DND-41 (cell line): ENCODE measurements around the gene BAHCC1.

Experiments
- ATAC-seq: fragments of 200-7000 bp; cut with Tn5 transposase; 3 replicates; pipeline ENCODE4 v1.9.1; 2021; ENCODE audit warnings: low read depth; ENCODE audit not compliant: insufficient read depth
- DNase-seq: peaks from one replicate; pipeline ENCODE4 v3.0.0-alpha.2; 2020
- H2AFZ ChIP-seq: 2 replicates; pipeline ENCODE4 v1.6.0; 2012; ENCODE audit warnings: low read depth, low read length
- H3K27ac ChIP-seq: 2 replicates; pipeline ENCODE4 v1.5.1; 2012; ENCODE audit warnings: low read length, inconsistent platforms
- H3K27me3 ChIP-seq: fragments of 200-600 bp; sonication (generic); 2 replicates; pipeline ENCODE4 v1.6.0; 2012; ENCODE audit warnings: low read length, mild to moderate bottlenecking, inconsistent platforms; ENCODE audit not compliant: insufficient read depth, poor library complexity
- H3K36me3 ChIP-seq: 2 replicates; pipeline ENCODE4 v1.5.1; 2012; ENCODE audit warnings: low read length, inconsistent platforms; ENCODE audit not compliant: insufficient read depth
- H3K4me1 ChIP-seq: 2 replicates; pipeline ENCODE4 v1.5.1; 2012; ENCODE audit warnings: mild to moderate bottlenecking, low read length; ENCODE audit not compliant: insufficient read depth
- H3K4me2 ChIP-seq: 2 replicates; pipeline ENCODE4 v1.6.0; 2012; ENCODE audit warnings: mild to moderate bottlenecking, moderate library complexity, low read length, inconsistent platforms; ENCODE audit not compliant: insufficient read depth
- H3K4me3 ChIP-seq, 2 experiments: fragments of 200-600 bp in 1 of 2; shearing (Covaris generic) in 1 of 2; 2 replicates each; pipeline ENCODE4 v1.5.1; 2012 to 2016; ENCODE audit warnings: inconsistent platforms in 2 of 2, low read length in 2 of 2, mild to moderate bottlenecking in 2 of 2, low read depth in 1 of 2, moderate library complexity in 1 of 2
- H3K79me2 ChIP-seq: 2 replicates; pipeline ENCODE4 v1.6.0; 2012; ENCODE audit warnings: low read length, inconsistent platforms; ENCODE audit not compliant: insufficient read depth
- H3K9ac ChIP-seq: 2 replicates; pipeline ENCODE4 v1.6.0; 2012; ENCODE audit warnings: low read depth, mild to moderate bottlenecking, inconsistent platforms, low read length, moderate library complexity
- H3K9me3 ChIP-seq: 2 replicates; pipeline ENCODE4 v1.5.1; 2012; ENCODE audit warnings: low read length, moderate library complexity, mild to moderate bottlenecking, inconsistent platforms; ENCODE audit not compliant: insufficient read depth, severe bottlenecking
- H4K20me1 ChIP-seq: 2 replicates; pipeline ENCODE4 v1.6.0; 2012; ENCODE audit warnings: low read length; ENCODE audit not compliant: insufficient read depth
- CTCF ChIP-seq: IDR thresholded peaks from 2 replicates; pipeline ENCODE4 v1.5.1; 2012; ENCODE audit warnings: borderline replicate concordance, low read length, moderate library complexity, mild to moderate bottlenecking; ENCODE audit not compliant: poor library complexity, severe bottlenecking; ENCODE audit errors: extremely low read depth
- EZH2 ChIP-seq: IDR thresholded peaks from 3 replicates; pipeline ENCODE4 v1.6.1; 2012; ENCODE audit warnings: borderline replicate concordance, low read depth, mild to moderate bottlenecking, moderate library complexity, low read length, inconsistent platforms; ENCODE audit not compliant: severe bottlenecking

The BAHCC1 gene

GRCh38 chr17:81476635-81477034 lies 81.4 kb downstream of the BAHCC1 start:
- ATAC-seq (no peak), DNase-seq (no peak)
- H3K9ac ChIP-seq, result no peak overlapping the region
- H3K27ac ChIP-seq, result no peak overlapping the region
- H3K4me1 ChIP-seq, result peaks cover 12% of the 10 kb centered on the region
- H4K20me1 ChIP-seq, result no peaks in the 10 kb centered on the region
- H3K4me2 ChIP-seq, result no peak overlapping the region
- H3K27me3 ChIP-seq, result no peaks in the 10 kb centered on the region
- no peak overlapping the region for H2AFZ ChIP-seq
- no peaks in the 10 kb centered on the region for H3K36me3 ChIP-seq
- H3K79me2 ChIP-seq, result no peaks in the 10 kb centered on the region
- H3K4me3 ChIP-seq, result no peak overlapping the region
- TF ChIP-seq EZH2 (no peak), CTCF (no peak)
- H3K9me3 ChIP-seq, result no peaks in the 10 kb centered on the region

GRCh38 chr17:81477173-81477572 lies 81.9 kb downstream of the BAHCC1 start:
- Histone ChIP-seq H3K4me3 (no peak overlapping the region), H3K9ac (no peak overlapping the region), H2AFZ (no peak overlapping the region), H3K79me2 (peaks cover 3% of the 10 kb centered on the region; the same call in 1 of the 2 replicates), H3K4me1 (peaks cover 17% of the 10 kb centered on the region), H4K20me1 (no peaks in the 10 kb centered on the region), H3K9me3 (no peaks in the 10 kb centered on the region), H3K27ac (no peak overlapping the region), H3K36me3 (no peaks in the 10 kb centered on the region), H3K27me3 (no peaks in the 10 kb centered on the region), H3K4me2 (no peak overlapping the region)
- ATAC-seq (no peak), DNase-seq (no peak)
- no peak for TF ChIP-seq EZH2
- TF ChIP-seq CTCF, result no peak

GRCh38 chr17:81478119-81478518 lies 82.9 kb downstream of the BAHCC1 start:
- no peak for ATAC-seq
- H3K79me2 ChIP-seq, result peaks cover 6% of the 10 kb centered on the region; the same call in 1 of the 2 replicates
- H3K4me2 ChIP-seq, result no peak overlapping the region

More at GRCh38 chr17:81478119-81478518, 82.9 kb downstream of the BAHCC1 start:
- Histone ChIP-seq H3K9ac (no peak overlapping the region), H3K4me3 (no peak overlapping the region), H3K27ac (no peak overlapping the region), H4K20me1 (no peaks in the 10 kb centered on the region), H3K9me3 (no peaks in the 10 kb centered on the region), H2AFZ (no peak overlapping the region), H3K36me3 (no peaks in the 10 kb centered on the region), H3K27me3 (no peaks in the 10 kb centered on the region), H3K4me1 (peaks cover 27% of the 10 kb centered on the region)
- no peak for DNase-seq
- TF ChIP-seq EZH2 (no peak), CTCF (no peak)
